ENCODE measurements around the gene CALCOCO2.

- TF ChIP-seq CTCF (IDR thresholded peaks at IDR 0.05; ENCODE audit: low read depth, low read length) (no peak), EZH2phosphoT487 (IDR thresholded peaks at IDR 0.05; ENCODE audit: low read depth) (no peak)
Measured at GRCh38 chr17:48790607-48791127, 40.2 kb upstream of the CALCOCO2 start.
